Astrocyte (in vitro differentiated cells and primary cell): ENCODE measurements around the gene KCTD11. TPM values are rescaled to one million over a fixed set of nuclear protein-coding genes. Genes with fewer than 3 reads are reported as not detected.
"Not testable (repeated sequence)": the region's sequence is repeated elsewhere in the genome, so short reads cannot be mapped to it uniquely, and the experiment has no call there.

Experiments used
- DNase-seq: peaks from one replicate; pipeline ENCODE4 v3.0.0-alpha.2; 2010; ENCODE audit warnings: low read depth
- FAIRE-seq: peaks from 2 replicates; lab custom pipeline; 2011; peaks lifted over from hg19 to GRCh38; lab: Jason Lieb, UNC
- H2AFZ ChIP-seq: 2 replicates; pipeline ENCODE4 v1.6.0; 2012; ENCODE audit warnings: low read depth, low read length, inconsistent platforms
- H3K27ac ChIP-seq: 2 replicates; pipeline ENCODE4 v1.5.1; 2011; ENCODE audit warnings: low read depth, low read length, inconsistent platforms
- H3K27me3 ChIP-seq: 2 replicates; pipeline ENCODE4 v1.6.0; 2011; ENCODE audit warnings: low read length, inconsistent platforms; ENCODE audit not compliant: insufficient read depth
- H3K36me3 ChIP-seq: 2 replicates; pipeline ENCODE4 v1.5.1; 2011; ENCODE audit warnings: low read length, inconsistent platforms; ENCODE audit not compliant: insufficient read depth
- H3K4me1 ChIP-seq: 2 replicates; pipeline ENCODE4 v1.5.1; 2011; ENCODE audit warnings: low read length, inconsistent platforms; ENCODE audit not compliant: insufficient read depth
- H3K4me2 ChIP-seq: 2 replicates; pipeline ENCODE4 v1.6.0; 2012; ENCODE audit warnings: low read length, inconsistent platforms
- H3K4me3 ChIP-seq: 2 replicates; pipeline ENCODE4 v1.5.1; 2011; ENCODE audit warnings: low read depth, mild to moderate bottlenecking, low read length, inconsistent platforms; ENCODE audit not compliant: insufficient read depth
- H3K79me2 ChIP-seq: 2 replicates; pipeline ENCODE4 v1.6.0; 2012; ENCODE audit warnings: mild to moderate bottlenecking, low read length, inconsistent platforms; ENCODE audit not compliant: insufficient read depth
- H3K9ac ChIP-seq: 2 replicates; pipeline ENCODE4 v1.6.0; 2012; ENCODE audit warnings: mild to moderate bottlenecking, low read length, inconsistent platforms
- H3K9me3 ChIP-seq: 2 replicates; pipeline ENCODE4 v1.5.1; 2012; ENCODE audit warnings: low read depth, mild to moderate bottlenecking, low read length, inconsistent platforms; ENCODE audit not compliant: insufficient read depth
- H4K20me1 ChIP-seq: 2 replicates; pipeline ENCODE4 v1.6.0; 2012; ENCODE audit warnings: low read length, inconsistent platforms; ENCODE audit not compliant: insufficient read depth
- H3K27ac Mint-ChIP-seq: one replicate; pipeline ENCODE4 v1.8.0; 2021; ENCODE audit warnings: mild to moderate bottlenecking, mixed read lengths; ENCODE audit not compliant: unreplicated experiment
- H3K27me3 Mint-ChIP-seq: one replicate; pipeline ENCODE4 v1.8.0; 2021; ENCODE audit warnings: low read depth, mixed read lengths; ENCODE audit not compliant: unreplicated experiment
- H3K36me3 Mint-ChIP-seq: one replicate; pipeline ENCODE4 v1.8.0; 2021; ENCODE audit warnings: low read depth, mixed read lengths; ENCODE audit not compliant: unreplicated experiment
- H3K4me1 Mint-ChIP-seq: one replicate; pipeline ENCODE4 v1.8.0; 2021; ENCODE audit warnings: low read depth, mixed read lengths; ENCODE audit not compliant: unreplicated experiment
- H3K4me3 Mint-ChIP-seq: one replicate; pipeline ENCODE4 v1.8.0; 2021; ENCODE audit warnings: mild to moderate bottlenecking, moderate library complexity, mixed read lengths; ENCODE audit not compliant: unreplicated experiment
- H3K9me3 Mint-ChIP-seq: one replicate; pipeline ENCODE4 v1.8.0; 2021; ENCODE audit warnings: mild to moderate bottlenecking, mixed read lengths; ENCODE audit not compliant: unreplicated experiment
- EZH2 ChIP-seq: IDR thresholded peaks from 2 replicates; pipeline ENCODE4 v1.6.1; 2012; ENCODE audit warnings: mild to moderate bottlenecking, low read length, inconsistent platforms; ENCODE audit not compliant: insufficient read depth
- total RNA-seq: library from RNA; stranded (reverse); gene quantifications from 2 replicates; pipeline ENCODE4 v1.2.1, GENCODE V29; 2021
- TF ChIP-seq, protein P1 (sequence below): IDR thresholded peaks from 2 replicates; pipeline ENCODE4 v1.5.1; 2011; ENCODE audit warnings: low read depth, mild to moderate bottlenecking, inconsistent platforms, low read length, moderate library complexity; ENCODE audit not compliant: insufficient read depth

The KCTD11 gene
- total RNA-seq, 1 donor from 2014 or later: 31.6 TPM

GRCh38 chr17:7334938-7335538, 16.9 kb upstream of the KCTD11 start:
- Histone ChIP-seq H4K20me1 (no peaks in the 10 kb centered on the region), H3K36me3 (no peaks in the 10 kb centered on the region), H3K4me3 (no peak overlapping the region), H3K9ac (no peak overlapping the region), H2AFZ (no peak overlapping the region), H3K27ac (no peak overlapping the region), H3K79me2 (no peaks in the 10 kb centered on the region), H3K4me1 (no peaks in the 10 kb centered on the region), H3K4me2 (no peak overlapping the region), H3K9me3 (no peaks in the 10 kb centered on the region), H3K27me3 (no peaks in the 10 kb centered on the region)
- H3K4me1 Mint-ChIP-seq: peaks cover 1% of the 10 kb centered on the region
- no peaks in the 10 kb centered on the region for H3K27me3 Mint-ChIP-seq
- FAIRE-seq: no peak
- H3K9me3 Mint-ChIP-seq: no peaks in the 10 kb centered on the region
- H3K4me3 Mint-ChIP-seq: no peak overlapping the region
- H3K27ac Mint-ChIP-seq: no peak overlapping the region
- DNase-seq: no peak
- no peaks in the 10 kb centered on the region for H3K36me3 Mint-ChIP-seq
- TF ChIP-seq, protein P1, sequence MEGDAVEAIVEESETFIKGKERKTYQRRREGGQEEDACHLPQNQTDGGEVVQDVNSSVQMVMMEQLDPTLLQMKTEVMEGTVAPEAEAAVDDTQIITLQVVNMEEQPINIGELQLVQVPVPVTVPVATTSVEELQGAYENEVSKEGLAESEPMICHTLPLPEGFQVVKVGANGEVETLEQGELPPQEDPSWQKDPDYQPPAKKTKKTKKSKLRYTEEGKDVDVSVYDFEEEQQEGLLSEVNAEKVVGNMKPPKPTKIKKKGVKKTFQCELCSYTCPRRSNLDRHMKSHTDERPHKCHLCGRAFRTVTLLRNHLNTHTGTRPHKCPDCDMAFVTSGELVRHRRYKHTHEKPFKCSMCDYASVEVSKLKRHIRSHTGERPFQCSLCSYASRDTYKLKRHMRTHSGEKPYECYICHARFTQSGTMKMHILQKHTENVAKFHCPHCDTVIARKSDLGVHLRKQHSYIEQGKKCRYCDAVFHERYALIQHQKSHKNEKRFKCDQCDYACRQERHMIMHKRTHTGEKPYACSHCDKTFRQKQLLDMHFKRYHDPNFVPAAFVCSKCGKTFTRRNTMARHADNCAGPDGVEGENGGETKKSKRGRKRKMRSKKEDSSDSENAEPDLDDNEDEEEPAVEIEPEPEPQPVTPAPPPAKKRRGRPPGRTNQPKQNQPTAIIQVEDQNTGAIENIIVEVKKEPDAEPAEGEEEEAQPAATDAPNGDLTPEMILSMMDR: no peak
- TF ChIP-seq EZH2: no peak

DNA sequence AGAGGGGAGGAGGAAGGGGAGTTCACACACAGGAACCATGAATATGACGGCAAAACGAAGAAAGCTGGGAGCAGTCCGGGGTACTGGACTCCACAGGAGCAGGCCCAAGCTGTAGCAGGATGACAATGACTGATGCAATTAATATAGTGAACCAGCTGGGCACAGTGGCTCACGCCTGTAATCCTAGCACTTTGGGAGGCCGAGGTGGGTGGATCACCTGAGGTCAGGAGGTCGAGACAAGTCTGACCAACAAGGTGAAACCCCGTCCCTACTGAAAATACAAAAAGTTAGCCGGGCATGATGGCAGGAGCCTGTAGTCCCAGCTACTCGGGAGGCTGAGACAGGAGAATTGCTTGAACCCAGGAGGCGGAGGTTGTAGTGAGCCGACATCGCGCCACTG, 16.2 kb upstream of the KCTD11 start:
- not testable (repeated sequence) for H2AFZ ChIP-seq, H3K79me2 ChIP-seq, H3K4me1 Mint-ChIP-seq, H3K36me3 Mint-ChIP-seq, DNase-seq, H3K9me3 Mint-ChIP-seq, H3K36me3 ChIP-seq, FAIRE-seq, H3K27me3 Mint-ChIP-seq, H3K9ac ChIP-seq, H3K9me3 ChIP-seq, H3K27ac ChIP-seq, H3K4me3 ChIP-seq, H3K27ac Mint-ChIP-seq, H3K4me1 ChIP-seq, H4K20me1 ChIP-seq, H3K27me3 ChIP-seq, H3K4me2 ChIP-seq, H3K4me3 Mint-ChIP-seq

GRCh38 chr17:7336240-7337175, 15.5 kb upstream of the KCTD11 start, which contains the start of gene ACAP1:
TSS of gene ACAP1 (plus strand) at chr17:7336529. CDS start at chr17:7336735, 206 bp downstream.
- no peak within 1 kb of the TSS for H2AFZ ChIP-seq
- Mint-ChIP-seq H3K4me3 (no peak within 1 kb of the TSS), H3K36me3 (no peaks in the 10 kb centered on the region), H3K27me3 (peaks cover 2% of the 10 kb centered on the region), H3K4me1 (peaks cover 1% of the 10 kb centered on the region), H3K9me3 (no peaks in the 10 kb centered on the region), H3K27ac (no peak within 1 kb of the TSS)
- no peaks in the 10 kb centered on the region for H3K36me3 ChIP-seq
- H3K9ac ChIP-seq: no peak within 1 kb of the TSS
- TF ChIP-seq, protein P1: no peak
- no peak for TF ChIP-seq EZH2
- no peaks in the 10 kb centered on the region for H3K4me1 ChIP-seq
- H3K9me3 ChIP-seq: no peaks in the 10 kb centered on the region
- no peaks in the 10 kb centered on the region for H3K79me2 ChIP-seq
- FAIRE-seq (no peak), DNase-seq (no peak)
- no peak within 1 kb of the TSS for H3K27ac ChIP-seq
- H4K20me1 ChIP-seq: no peaks in the 10 kb centered on the region
- no peak within 1 kb of the TSS for H3K4me3 ChIP-seq
- H3K4me2 ChIP-seq: no peak within 1 kb of the TSS
- H3K27me3 ChIP-seq: no peaks in the 10 kb centered on the region

- H3K36me3 Mint-ChIP-seq, H3K9me3 Mint-ChIP-seq, H3K9me3 ChIP-seq, H3K4me1 ChIP-seq, H3K9ac ChIP-seq, H3K79me2 ChIP-seq, H3K27ac Mint-ChIP-seq, H3K4me2 ChIP-seq, H3K4me3 ChIP-seq, H3K36me3 ChIP-seq, FAIRE-seq, H3K4me3 Mint-ChIP-seq, H3K27me3 ChIP-seq, H3K27ac ChIP-seq, H4K20me1 ChIP-seq, H2AFZ ChIP-seq, H3K27me3 Mint-ChIP-seq, H3K4me1 Mint-ChIP-seq, DNase-seq: not testable (repeated sequence)
Measured at GRCh38 chr17:7337600-7337999, 14.4 kb upstream of the KCTD11 start.
